Measurements from ENCODE around the gene TMEM9B. TPM values are rescaled to one million over a fixed set of nuclear protein-coding genes. Genes with fewer than 3 reads are reported as not detected.
A peak's percentile ranks its signal among the peaks of the same experiment; 100 is the strongest.

Gene TMEM9B
- total and polyA plus RNA-seq, 9 of the 15 experiments (the other 6 are each of a cell fraction or from before 2014, with no cell fraction given) = 7.7 to 20.0 (median 14.0) TPM

DNA sequence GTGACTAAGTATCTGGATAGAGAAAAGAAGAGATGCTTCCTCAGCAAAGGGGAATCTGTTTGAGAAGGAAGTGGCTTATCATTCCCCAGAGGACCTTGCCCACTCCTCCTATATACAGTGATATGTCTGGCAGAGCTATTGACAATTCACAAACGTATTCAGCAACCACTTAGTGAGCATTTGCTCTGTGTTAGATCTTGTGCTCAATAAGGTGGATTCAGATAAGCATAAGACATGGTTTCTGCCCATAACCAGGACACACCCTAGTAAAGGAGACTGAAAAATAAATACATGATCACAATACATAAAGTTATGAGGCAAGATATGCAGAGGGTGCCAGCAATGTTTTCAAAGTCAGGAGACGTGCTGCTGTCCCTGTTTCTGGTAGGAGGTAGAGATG is 1.4 kb downstream of the TMEM9B start:
- POLR2A ChIA-PET = interaction anchor here (2.4 kb wide), 1 partner anchor 26 kb away, joined by 12 read pairs; no protein-coding TSS in a partner anchor
- Histone ChIP-seq H3K9me1 (ENCODE audit: control insufficient read depth, insufficient read depth, low read length) (no peaks in the 10 kb centered on the region), H3K4me2 (ENCODE audit: insufficient read depth, low read length) (peak overlapping the region; percentile 93), H3K9ac (ENCODE audit: insufficient read depth in 1 of 2, low read depth in 2 of 2, low read length in 2 of 2) (peak overlapping the region in 1 of 2 experiments; percentile 88; a peak in 2 of 4 replicates), H3K9me3 (replicated peaks; ENCODE audit: control insufficient read depth, insufficient read depth, low read depth, low read length) (no peaks in the 10 kb centered on the region), H3K36me3 (ENCODE audit: control insufficient read depth, insufficient read depth, low read length) (peaks cover 8% of the 10 kb centered on the region; the same call in 1 of the 3 replicates), H3K27ac (ENCODE audit: extremely low read depth, low read depth, low read length) (peak overlapping the region; percentile 93), H3K27me3 (ENCODE audit: control insufficient read depth in 2 of 2, insufficient read depth in 2 of 2, low read length in 2 of 2) (no peaks in the 10 kb centered on the region), H3K4me1 (replicated peaks in 1 of 2; ENCODE audit: control insufficient read depth in 2 of 2, insufficient read depth in 2 of 2, low read length in 2 of 2) (peaks cover 13 to 22% of the 10 kb centered on the region in 2 experiments; a peak in 4 of 5 replicates), H2AFZ (ENCODE audit: low read depth, low read length) (no peak overlapping the region), H3K79me2 (ENCODE audit: control insufficient read depth, insufficient read depth, low read length) (peaks cover 54% of the 10 kb centered on the region), H3K4me3 (peak overlapping the region; percentile 96), H4K20me1 (replicated peaks; ENCODE audit: control insufficient read depth, insufficient read depth, low read length) (no peaks in the 10 kb centered on the region)
- intact Hi-C loops (cut with micrococcal nuclease) = loop anchor here (5.0 kb wide), 1 partner anchor 39 kb away; the partner anchor contains the start of gene NRIP3
- CTCF ChIA-PET (ENCODE audit: low intra/inter-chr PET ratio) = no interaction called here
- TSS peak; percentile 47 for BruUV-seq (replicated peaks)
- ATAC-seq = no peak
- FAIRE-seq = peak; percentile 80
- WGBS (ENCODE audit: insufficient coverage, low coverage, missing lambda C conversion rate) = 0% methylated on average over 2 of the region's 2 CpGs
- peak in 3 of 4 experiments; percentile 31 to 46 (median 39) for DNase-seq (ENCODE audit: extremely low read depth in 1 of 4, low spot score in 3 of 4)
- in situ Hi-C loops (cut with MboI) = no loop called here
- no peak for TF ChIP-seq SLC30A9 (CRISPR knock-in tag; IDR thresholded peaks at IDR 0.05)
- TF ChIP-seq, protein P1, sequence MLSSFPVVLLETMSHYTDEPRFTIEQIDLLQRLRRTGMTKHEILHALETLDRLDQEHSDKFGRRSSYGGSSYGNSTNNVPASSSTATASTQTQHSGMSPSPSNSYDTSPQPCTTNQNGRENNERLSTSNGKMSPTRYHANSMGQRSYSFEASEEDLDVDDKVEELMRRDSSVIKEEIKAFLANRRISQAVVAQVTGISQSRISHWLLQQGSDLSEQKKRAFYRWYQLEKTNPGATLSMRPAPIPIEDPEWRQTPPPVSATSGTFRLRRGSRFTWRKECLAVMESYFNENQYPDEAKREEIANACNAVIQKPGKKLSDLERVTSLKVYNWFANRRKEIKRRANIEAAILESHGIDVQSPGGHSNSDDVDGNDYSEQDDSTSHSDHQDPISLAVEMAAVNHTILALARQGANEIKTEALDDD (IDR thresholded peaks at IDR 0.05) = peak; percentile 68; the same call in 1 of the 2 replicates
- no peak for TF ChIP-seq TCF7 (IDR thresholded peaks at IDR 0.05; ENCODE audit: borderline replicate concordance)
- TF ChIP-seq POLR2AphosphoS5 (IDR thresholded peaks at IDR 0.05; ENCODE audit: control insufficient read depth, insufficient read depth, low read depth, low read length) = peak; percentile 28; the same call in 1 of the 2 replicates
- peak; percentile 81 for TF ChIP-seq CBFA2T3 (IDR thresholded peaks at IDR 0.05)
- TF ChIP-seq, protein P2, sequence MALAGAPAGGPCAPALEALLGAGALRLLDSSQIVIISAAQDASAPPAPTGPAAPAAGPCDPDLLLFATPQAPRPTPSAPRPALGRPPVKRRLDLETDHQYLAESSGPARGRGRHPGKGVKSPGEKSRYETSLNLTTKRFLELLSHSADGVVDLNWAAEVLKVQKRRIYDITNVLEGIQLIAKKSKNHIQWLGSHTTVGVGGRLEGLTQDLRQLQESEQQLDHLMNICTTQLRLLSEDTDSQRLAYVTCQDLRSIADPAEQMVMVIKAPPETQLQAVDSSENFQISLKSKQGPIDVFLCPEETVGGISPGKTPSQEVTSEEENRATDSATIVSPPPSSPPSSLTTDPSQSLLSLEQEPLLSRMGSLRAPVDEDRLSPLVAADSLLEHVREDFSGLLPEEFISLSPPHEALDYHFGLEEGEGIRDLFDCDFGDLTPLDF (CRISPR knock-in tag; IDR thresholded peaks at IDR 0.05) = no peak
- TF ChIP-seq CBFA2T2 (conservative IDR thresholded peaks at IDR 0.05) = peak; percentile 55
- peak; percentile 25; the same call in 1 of the 2 replicates for TF ChIP-seq MTA2 (IDR thresholded peaks at IDR 0.05; ENCODE audit: low read depth)
- peak; percentile 39; the same call in 1 of the 2 replicates for TF ChIP-seq TAL1 (IDR thresholded peaks at IDR 0.05)
- TF ChIP-seq NCOR1 (IDR thresholded peaks at IDR 0.05) = peak; percentile 33; the same call in 1 of the 2 replicates
- TF ChIP-seq SMARCA4 (IDR thresholded peaks at IDR 0.05) = 0 out of 2 replicates have a peak, but pooled peaks have one; percentile 28
- no peak for TF ChIP-seq U2AF2 (optimal IDR thresholded peaks at IDR 0.05; ENCODE audit: low read depth, low read length)
- TF ChIP-seq FOXA3 (CRISPR knock-in tag; conservative IDR thresholded peaks at IDR 0.05 in 1 of 2, IDR thresholded peaks at IDR 0.05 in 1 of 2) = peak in 1 of 2 experiments; percentile 45; a peak in 1 of 4 replicates
- TF ChIP-seq TEAD4 (IDR thresholded peaks at IDR 0.05; ENCODE audit: low read length) = peak; percentile 60
- TF ChIP-seq TEAD4 (CRISPR knock-in tag; IDR thresholded peaks at IDR 0.05; ENCODE audit: borderline replicate concordance) = no peak
- TF ChIP-seq GTF2E2 (tag; IDR thresholded peaks at IDR 0.05) = no peak
- peak; percentile 58; the same call in 1 of the 2 replicates for TF ChIP-seq TCF3 (CRISPR knock-in tag; IDR thresholded peaks at IDR 0.05)
- TF ChIP-seq RHOXF2B (CRISPR knock-in tag; conservative IDR thresholded peaks at IDR 0.05) = no peak

Data from K562 (cell line).